GM18508 (cell line): ENCODE measurements around the gene CARD10.
"Not testable (repeated sequence)": the region's sequence is repeated elsewhere in the genome, so short reads cannot be mapped to it uniquely, and the experiment has no call there.

Experiments used
- ATAC-seq: cut with Tn5 transposase; IDR thresholded peaks from one replicate; pipeline ENCODE4 v1.9.1; 2021; ENCODE audit warnings: moderate number of reproducible peaks; ENCODE audit not compliant: insufficient read depth, unreplicated experiment

The CARD10 gene

GRCh38 chr22:37527081-37527752, 8.0 kb upstream of the CARD10 start:
- ATAC-seq: not testable (repeated sequence)

GRCh38 chr22:37526376-37526775, 7.2 kb upstream of the CARD10 start:
- no peak for ATAC-seq

- no peak for ATAC-seq
Measured at GRCh38 chr22:37525746-37526350, 6.6 kb upstream of the CARD10 start.

- ATAC-seq: no peak
Measured at GRCh38 chr22:37525073-37525745, 6.0 kb upstream of the CARD10 start.

GRCh38 chr22:37522482-37522881, 3.3 kb upstream of the CARD10 start:
- ATAC-seq: no peak

- no peak for ATAC-seq
Measured at GRCh38 chr22:37521236-37521739, 2.1 kb upstream of the CARD10 start.

GRCh38 chr22:37520776-37521191, 1.6 kb upstream of the CARD10 start:
- no peak for ATAC-seq

- no peak for ATAC-seq
Measured at GRCh38 chr22:37518509-37519267, 527 bp downstream of the CARD10 start.

- no peak for ATAC-seq
Measured at GRCh38 chr22:37517826-37518450, 1.3 kb downstream of the CARD10 start.

- no peak for ATAC-seq
Measured at GRCh38 chr22:37516456-37516855, 2.8 kb downstream of the CARD10 start.

- ATAC-seq: no peak
Measured at GRCh38 chr22:37515901-37516300, 3.3 kb downstream of the CARD10 start.

- no peak for ATAC-seq
Measured at GRCh38 chr22:37514526-37515051, 4.6 kb downstream of the CARD10 start.

GRCh38 chr22:37511395-37512104, 7.7 kb downstream of the CARD10 start:
- no peak for ATAC-seq

- ATAC-seq: no peak
Measured at GRCh38 chr22:37510091-37510490, 9.1 kb downstream of the CARD10 start.

GRCh38 chr22:37509059-37509860, 10.0 kb downstream of the CARD10 start:
- no peak for ATAC-seq

GRCh38 chr22:37508431-37508992, 10.7 kb downstream of the CARD10 start:
- no peak for ATAC-seq

GRCh38 chr22:37507731-37508130, 11.5 kb downstream of the CARD10 start:
- ATAC-seq: no peak

- ATAC-seq: no peak
Measured at GRCh38 chr22:37505989-37506388, 13.2 kb downstream of the CARD10 start.
